Mesodermal cell (in vitro differentiated cells): ENCODE measurements around the gene IL13.

ENCODE experiments used
- H3K27ac ChIP-seq: 2 replicates; pipeline ENCODE4 v1.7.0; 2013; ENCODE audit warnings: mild to moderate bottlenecking, low read depth, low read length, moderate library complexity; ENCODE audit not compliant: severe bottlenecking
- H3K36me3 ChIP-seq: 2 replicates; pipeline ENCODE4 v1.7.1; 2013; ENCODE audit warnings: mild to moderate bottlenecking, low read length, moderate library complexity; ENCODE audit not compliant: control insufficient read depth, insufficient read depth
- H3K4me1 ChIP-seq: one replicate; pipeline ENCODE4 v1.7.1; 2013; ENCODE audit warnings: mild to moderate bottlenecking, low read length; ENCODE audit not compliant: insufficient read depth, control insufficient read depth, poor library complexity, severe bottlenecking
- H3K4me3 ChIP-seq: 2 replicates; pipeline ENCODE4 v1.7.0; 2013; ENCODE audit warnings: low read length, control low read depth, mild to moderate bottlenecking; ENCODE audit not compliant: insufficient read depth, poor library complexity, severe bottlenecking; ENCODE audit errors: extremely low read depth
- H3K9me3 ChIP-seq: 2 replicates; pipeline ENCODE4 v1.7.1; 2013; ENCODE audit warnings: mild to moderate bottlenecking, low read length, moderate library complexity; ENCODE audit not compliant: control insufficient read depth
- WGBS, 2 experiments: methylation state at CpG; one replicate each; pipeline ENCODE4 v1.1.5; 2013; ENCODE audit warnings: missing lambda C conversion rate in 2 of 2; ENCODE audit not compliant: insufficient coverage in 2 of 2; 5-methylcytosine and 5-hydroxymethylcytosine counted together

Gene IL13

GRCh38 chr5:132655821-132656773 is 1.9 kb upstream of the IL13 start:
- no peaks in the 10 kb centered on the region for H3K36me3 ChIP-seq
- H3K27ac ChIP-seq, result no peak overlapping the region
- no peaks in the 10 kb centered on the region for H3K9me3 ChIP-seq
- 12 to 13% methylated on average over 45 to 49 of the region's 92 CpGs for WGBS, 2 experiments
- peaks cover 4% of the 10 kb centered on the region for H3K4me1 ChIP-seq
- peak overlapping the region; percentile 33 for H3K4me3 ChIP-seq

GRCh38 chr5:132656774-132657355 is 1.1 kb upstream of the IL13 start:
- H3K4me3 ChIP-seq, result no peak overlapping the region
- H3K9me3 ChIP-seq, result no peaks in the 10 kb centered on the region
- H3K36me3 ChIP-seq, result no peaks in the 10 kb centered on the region
- H3K4me1 ChIP-seq, result peaks cover 4% of the 10 kb centered on the region
- WGBS, 2 experiments, result 76 to 85% methylated on average over 7 of the region's 12 CpGs
- no peak overlapping the region for H3K27ac ChIP-seq

- peaks cover 9% of the 10 kb centered on the region for H3K4me1 ChIP-seq
- no peak overlapping the region for H3K4me3 ChIP-seq
- no peak overlapping the region for H3K27ac ChIP-seq
- no peaks in the 10 kb centered on the region for H3K36me3 ChIP-seq
- H3K9me3 ChIP-seq, result no peaks in the 10 kb centered on the region
- WGBS, 2 experiments, result 86 to 95% methylated on average over 8 to 9 of the region's 9 CpGs
These were observed 669 bp downstream of the IL13 start for GRCh38 chr5:132658381-132659302.

- 91% methylated on average over 20 to 21 of the region's 23 CpGs for WGBS, 2 experiments
- no peaks in the 10 kb centered on the region for H3K36me3 ChIP-seq
- peaks cover 15% of the 10 kb centered on the region for H3K4me1 ChIP-seq
- no peaks in the 10 kb centered on the region for H3K9me3 ChIP-seq
- no peak overlapping the region for H3K4me3 ChIP-seq
- no peak overlapping the region for H3K27ac ChIP-seq
These were observed 1.9 kb downstream of the IL13 start for GRCh38 chr5:132659598-132660493.

GRCh38 chr5:132661231-132662003 is 3.4 kb downstream of the IL13 start:
- no peak overlapping the region for H3K4me3 ChIP-seq
- H3K4me1 ChIP-seq, result peaks cover 12% of the 10 kb centered on the region
- no peaks in the 10 kb centered on the region for H3K9me3 ChIP-seq
- WGBS, 2 experiments, result 89 to 92% methylated on average over 7 to 10 of the region's 12 CpGs
- no peaks in the 10 kb centered on the region for H3K36me3 ChIP-seq
- H3K27ac ChIP-seq, result no peak overlapping the region

- no peaks in the 10 kb centered on the region for H3K36me3 ChIP-seq
- H3K9me3 ChIP-seq, result no peaks in the 10 kb centered on the region
- no peak overlapping the region for H3K27ac ChIP-seq
- H3K4me1 ChIP-seq, result peaks cover 11% of the 10 kb centered on the region
- 98% methylated on average over 7 of the region's 9 CpGs; no CpG with 5 or more reads in 1 of the 2 experiments for WGBS, 2 experiments
- H3K4me3 ChIP-seq, result no peak overlapping the region
These were observed 4.0 kb downstream of the IL13 start for GRCh38 chr5:132662004-132662401.

- 91 to 94% methylated on average over 18 to 25 of the region's 25 CpGs for WGBS, 2 experiments
- Histone ChIP-seq H3K9me3 (no peaks in the 10 kb centered on the region), H3K4me1 (peaks cover 11% of the 10 kb centered on the region), H3K27ac (no peak overlapping the region), H3K36me3 (no peaks in the 10 kb centered on the region), H3K4me3 (no peak overlapping the region)
These were observed 5.2 kb downstream of the IL13 start for GRCh38 chr5:132662925-132663770.

- WGBS, 2 experiments, result 85 to 96% methylated on average over 8 to 10 of the region's 13 CpGs
- Histone ChIP-seq H3K27ac (no peak overlapping the region), H3K9me3 (no peaks in the 10 kb centered on the region), H3K4me3 (no peak overlapping the region), H3K36me3 (no peaks in the 10 kb centered on the region), H3K4me1 (peaks cover 11% of the 10 kb centered on the region)
These were observed 6.1 kb downstream of the IL13 start for GRCh38 chr5:132663771-132664695.
